HL-60 (cell line): ENCODE measurements around the gene ARHGAP32.

Experiments
- DNase-seq, 2 experiments: peaks; one replicate each; pipeline ENCODE4 v3.0.0-alpha.2; 2010 to 2020; ENCODE audit warnings: low read depth in 1 of 2, low spot score in 1 of 2
- H3K27ac ChIP-seq: fragments of 250-450 bp; sonication (Bioruptor Pico); replicated peaks from 2 replicates; pipeline ENCODE4 v1.5.1; 2020; ENCODE audit warnings: mild to moderate bottlenecking, moderate library complexity
- H3K27me3 ChIP-seq: fragments of 250-450 bp; sonication (Bioruptor Pico); 2 replicates; pipeline ENCODE4 v1.5.1; 2021; ENCODE audit warnings: mild to moderate bottlenecking, moderate library complexity; ENCODE audit not compliant: insufficient read depth, poor library complexity, severe bottlenecking
- H3K4me3 ChIP-seq: replicated peaks from 2 replicates; pipeline ENCODE4 v1.5.1; 2011; ENCODE audit warnings: mild to moderate bottlenecking, control low read depth, low read length; ENCODE audit not compliant: insufficient read depth
- CTCF ChIP-seq: IDR thresholded peaks from one replicate; pipeline ENCODE4 v1.5.1; 2011; ENCODE audit warnings: low read length, control low read depth, inconsistent platforms; ENCODE audit not compliant: insufficient read depth
- GABPA ChIP-seq: IDR thresholded peaks from 2 replicates; pipeline ENCODE4 v1.6.1; 2012; ENCODE audit warnings: low read depth
- POLR2AphosphoS5 ChIP-seq: IDR thresholded peaks from 2 replicates; pipeline ENCODE4 v1.6.1; 2012; ENCODE audit warnings: low read depth
- SPI1 ChIP-seq: IDR thresholded peaks from 2 replicates; pipeline ENCODE4 v1.6.1; 2012; ENCODE audit warnings: low read depth, mild to moderate bottlenecking, borderline replicate concordance
- TF ChIP-seq, protein P1 (sequence below): IDR thresholded peaks from 2 replicates; pipeline ENCODE4 v1.6.1; 2012; ENCODE audit warnings: low read depth; ENCODE audit not compliant: insufficient replicate concordance

Gene ARHGAP32

GRCh38 chr11:129230006-129230405 is 37.9 kb upstream of the ARHGAP32 start:
- no peak for DNase-seq
- Histone ChIP-seq H3K27me3 (no peaks in the 10 kb centered on the region), H3K27ac (no peak overlapping the region), H3K4me3 (no peak overlapping the region)
- TF ChIP-seq CTCF (no peak), SPI1 (no peak), POLR2AphosphoS5 (no peak), GABPA (no peak)
- TF ChIP-seq, protein P1, sequence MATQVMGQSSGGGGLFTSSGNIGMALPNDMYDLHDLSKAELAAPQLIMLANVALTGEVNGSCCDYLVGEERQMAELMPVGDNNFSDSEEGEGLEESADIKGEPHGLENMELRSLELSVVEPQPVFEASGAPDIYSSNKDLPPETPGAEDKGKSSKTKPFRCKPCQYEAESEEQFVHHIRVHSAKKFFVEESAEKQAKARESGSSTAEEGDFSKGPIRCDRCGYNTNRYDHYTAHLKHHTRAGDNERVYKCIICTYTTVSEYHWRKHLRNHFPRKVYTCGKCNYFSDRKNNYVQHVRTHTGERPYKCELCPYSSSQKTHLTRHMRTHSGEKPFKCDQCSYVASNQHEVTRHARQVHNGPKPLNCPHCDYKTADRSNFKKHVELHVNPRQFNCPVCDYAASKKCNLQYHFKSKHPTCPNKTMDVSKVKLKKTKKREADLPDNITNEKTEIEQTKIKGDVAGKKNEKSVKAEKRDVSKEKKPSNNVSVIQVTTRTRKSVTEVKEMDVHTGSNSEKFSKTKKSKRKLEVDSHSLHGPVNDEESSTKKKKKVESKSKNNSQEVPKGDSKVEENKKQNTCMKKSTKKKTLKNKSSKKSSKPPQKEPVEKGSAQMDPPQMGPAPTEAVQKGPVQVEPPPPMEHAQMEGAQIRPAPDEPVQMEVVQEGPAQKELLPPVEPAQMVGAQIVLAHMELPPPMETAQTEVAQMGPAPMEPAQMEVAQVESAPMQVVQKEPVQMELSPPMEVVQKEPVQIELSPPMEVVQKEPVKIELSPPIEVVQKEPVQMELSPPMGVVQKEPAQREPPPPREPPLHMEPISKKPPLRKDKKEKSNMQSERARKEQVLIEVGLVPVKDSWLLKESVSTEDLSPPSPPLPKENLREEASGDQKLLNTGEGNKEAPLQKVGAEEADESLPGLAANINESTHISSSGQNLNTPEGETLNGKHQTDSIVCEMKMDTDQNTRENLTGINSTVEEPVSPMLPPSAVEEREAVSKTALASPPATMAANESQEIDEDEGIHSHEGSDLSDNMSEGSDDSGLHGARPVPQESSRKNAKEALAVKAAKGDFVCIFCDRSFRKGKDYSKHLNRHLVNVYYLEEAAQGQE = no peak

- no peaks in the 10 kb centered on the region for H3K27me3 ChIP-seq
- no peak for DNase-seq
- H3K27ac ChIP-seq = no peak overlapping the region
- no peak overlapping the region for H3K4me3 ChIP-seq
- TF ChIP-seq POLR2AphosphoS5 (no peak), CTCF (no peak), GABPA (no peak), SPI1 (no peak)
- TF ChIP-seq, protein P1 = no peak
These were observed 34.2 kb upstream of the ARHGAP32 start for GRCh38 chr11:129226207-129226798.

DNA sequence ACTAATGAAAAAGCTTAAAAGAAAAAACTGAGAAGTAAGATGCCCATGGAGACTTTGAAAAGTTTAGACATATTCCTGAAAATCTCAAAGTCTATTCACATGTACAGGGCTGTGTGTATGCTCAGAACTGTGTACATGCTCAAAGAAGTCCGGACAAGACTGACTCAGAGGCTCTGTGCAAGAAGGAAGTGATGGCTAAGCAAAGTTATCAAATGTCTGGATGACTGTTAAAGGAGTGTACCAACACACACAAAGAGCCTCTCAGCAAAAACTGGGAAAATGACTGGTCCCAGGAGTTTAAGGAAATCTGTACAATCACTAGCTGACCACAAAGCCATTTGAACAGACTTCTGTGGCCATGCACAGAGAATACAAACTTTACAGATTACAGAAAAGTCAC is 33.1 kb upstream of the ARHGAP32 start:
- Histone ChIP-seq H3K27me3 (no peaks in the 10 kb centered on the region), H3K27ac (no peak overlapping the region), H3K4me3 (no peak overlapping the region)
- DNase-seq = no peak
- TF ChIP-seq GABPA (no peak), CTCF (no peak), POLR2AphosphoS5 (no peak), SPI1 (no peak)
- TF ChIP-seq, protein P1 = no peak
